Activated CD4-positive, alpha-beta T cell treated with anti-CD3 and anti-CD28 coated beads, Interleukin-2, amount 10 ng/mL, durations not matched to agents 24 days and 14 days (primary cell): Measurements from ENCODE around the gene RAPGEF2. TPM values are rescaled to one million over a fixed set of nuclear protein-coding genes. Genes with fewer than 3 reads are reported as not detected.
A peak's percentile ranks its signal among the peaks of the same experiment; 100 is the strongest.

ENCODE experiments used
- DNase-seq: peaks from one replicate; pipeline ENCODE4 v3.0.0; 2022
- H3K27ac Mint-ChIP-seq: one replicate; pipeline ENCODE4 v1.8.0; 2022; ENCODE audit warnings: mild to moderate bottlenecking, mixed read lengths
- H3K27me3 Mint-ChIP-seq: one replicate; pipeline ENCODE4 v1.8.0; 2022; ENCODE audit warnings: mixed read lengths
- H3K36me3 Mint-ChIP-seq: one replicate; pipeline ENCODE4 v1.8.0; 2022; ENCODE audit warnings: low read depth, mild to moderate bottlenecking, mixed read lengths
- H3K4me1 Mint-ChIP-seq: one replicate; pipeline ENCODE4 v1.8.0; 2021; ENCODE audit warnings: mixed read lengths
- H3K4me3 Mint-ChIP-seq: one replicate; pipeline ENCODE4 v1.8.0; 2022; ENCODE audit warnings: mild to moderate bottlenecking, moderate library complexity, mixed read lengths
- H3K9me3 Mint-ChIP-seq: one replicate; pipeline ENCODE4 v1.8.0; 2021; ENCODE audit warnings: mixed read lengths
- intact Hi-C: fragments of 100-400 bp; cut with micrococcal nuclease; formaldehyde crosslinking; loops from one replicate; pipeline ENCODE4 v1.15.1; 2023
- total RNA-seq: library from RNA; stranded (reverse); gene quantifications from 2 replicates; pipeline ENCODE4 v1.2.3, GENCODE V29; 2022

RAPGEF2 gene
- total RNA-seq, 1 donor from 2014 or later: 27.1 TPM

- H3K36me3 Mint-ChIP-seq: no peaks in the 10 kb centered on the region
- H3K27ac Mint-ChIP-seq: no peak overlapping the region
- no peaks in the 10 kb centered on the region for H3K27me3 Mint-ChIP-seq
- peaks cover 7% of the 10 kb centered on the region for H3K4me1 Mint-ChIP-seq
- no peak overlapping the region for H3K4me3 Mint-ChIP-seq
- intact Hi-C loops: no loop called here
- H3K9me3 Mint-ChIP-seq: no peaks in the 10 kb centered on the region
- DNase-seq: no peak
Observed at GRCh38 chr4:159188646-159189045, 85.8 kb downstream of the RAPGEF2 start.

- Mint-ChIP-seq H3K36me3 (peaks cover 2% of the 10 kb centered on the region), H3K27me3 (no peaks in the 10 kb centered on the region), H3K27ac (no peak overlapping the region), H3K4me3 (no peak overlapping the region), H3K4me1 (no peaks in the 10 kb centered on the region), H3K9me3 (no peaks in the 10 kb centered on the region)
- no peak for DNase-seq
- intact Hi-C loops: no loop called here
Observed at GRCh38 chr4:159190651-159191050, 87.8 kb downstream of the RAPGEF2 start.

GRCh38 chr4:159191989-159192388 lies 89.1 kb downstream of the RAPGEF2 start:
- H3K9me3 Mint-ChIP-seq: no peaks in the 10 kb centered on the region
- no peak for DNase-seq
- H3K27me3 Mint-ChIP-seq: no peaks in the 10 kb centered on the region
- H3K4me1 Mint-ChIP-seq: no peaks in the 10 kb centered on the region
- H3K36me3 Mint-ChIP-seq: peaks cover 2% of the 10 kb centered on the region
- no peak overlapping the region for H3K27ac Mint-ChIP-seq
- intact Hi-C loops: no loop called here
- no peak overlapping the region for H3K4me3 Mint-ChIP-seq

GRCh38 chr4:159193046-159193620 lies 90.3 kb downstream of the RAPGEF2 start:
- H3K9me3 Mint-ChIP-seq: no peaks in the 10 kb centered on the region
- intact Hi-C loops: no loop called here
- H3K4me1 Mint-ChIP-seq: peaks cover 4% of the 10 kb centered on the region
- no peak overlapping the region for H3K27ac Mint-ChIP-seq
- no peaks in the 10 kb centered on the region for H3K27me3 Mint-ChIP-seq
- no peak overlapping the region for H3K4me3 Mint-ChIP-seq
- DNase-seq: no peak
- H3K36me3 Mint-ChIP-seq: peaks cover 2% of the 10 kb centered on the region

- H3K9me3 Mint-ChIP-seq: no peaks in the 10 kb centered on the region
- peaks cover 4% of the 10 kb centered on the region for H3K4me1 Mint-ChIP-seq
- H3K27ac Mint-ChIP-seq: no peak overlapping the region
- intact Hi-C loops: no loop called here
- H3K36me3 Mint-ChIP-seq: peaks cover 2% of the 10 kb centered on the region
- DNase-seq: no peak
- H3K4me3 Mint-ChIP-seq: no peak overlapping the region
- no peaks in the 10 kb centered on the region for H3K27me3 Mint-ChIP-seq
Observed at GRCh38 chr4:159195361-159195769, 92.5 kb downstream of the RAPGEF2 start.

GRCh38 chr4:159197260-159197884 lies 94.5 kb downstream of the RAPGEF2 start:
- Mint-ChIP-seq H3K27me3 (no peaks in the 10 kb centered on the region), H3K36me3 (peaks cover 2% of the 10 kb centered on the region), H3K9me3 (no peaks in the 10 kb centered on the region), H3K4me1 (peaks cover 8% of the 10 kb centered on the region), H3K27ac (no peak overlapping the region), H3K4me3 (no peak overlapping the region)
- intact Hi-C loops: no loop called here
- no peak for DNase-seq

GRCh38 chr4:159197885-159198269 lies 95.0 kb downstream of the RAPGEF2 start:
- no peak for DNase-seq
- Mint-ChIP-seq H3K27ac (no peak overlapping the region), H3K4me3 (no peak overlapping the region), H3K27me3 (no peaks in the 10 kb centered on the region), H3K36me3 (peaks cover 2% of the 10 kb centered on the region), H3K9me3 (no peaks in the 10 kb centered on the region), H3K4me1 (peaks cover 11% of the 10 kb centered on the region)
- intact Hi-C loops: no loop called here

GRCh38 chr4:159199826-159200225 lies 96.9 kb downstream of the RAPGEF2 start:
- Mint-ChIP-seq H3K36me3 (no peaks in the 10 kb centered on the region), H3K27me3 (no peaks in the 10 kb centered on the region), H3K9me3 (no peaks in the 10 kb centered on the region), H3K4me3 (no peak overlapping the region), H3K27ac (no peak overlapping the region), H3K4me1 (peaks cover 23% of the 10 kb centered on the region)
- intact Hi-C loops: loop anchor here (5.0 to 10.0 kb wide), 2 partner anchors 247 to 945 kb away; no protein-coding TSS in a partner anchor
- no peak for DNase-seq

- Mint-ChIP-seq H3K4me1 (peaks cover 33% of the 10 kb centered on the region), H3K27me3 (no peaks in the 10 kb centered on the region), H3K4me3 (no peak overlapping the region), H3K27ac (no peak overlapping the region), H3K9me3 (no peaks in the 10 kb centered on the region), H3K36me3 (peaks cover 2% of the 10 kb centered on the region)
- intact Hi-C loops: loop anchor here (5.0 to 10.0 kb wide), 2 partner anchors 246 to 946 kb away; no protein-coding TSS in a partner anchor
- no peak for DNase-seq
Observed at GRCh38 chr4:159201168-159201567, 98.3 kb downstream of the RAPGEF2 start.

- peaks cover 7% of the 10 kb centered on the region for H3K36me3 Mint-ChIP-seq
- peaks cover 4% of the 10 kb centered on the region for H3K9me3 Mint-ChIP-seq
- H3K27ac Mint-ChIP-seq: no peak overlapping the region
- peaks cover 46% of the 10 kb centered on the region for H3K4me1 Mint-ChIP-seq
- no peak overlapping the region for H3K4me3 Mint-ChIP-seq
- DNase-seq: no peak
- no peaks in the 10 kb centered on the region for H3K27me3 Mint-ChIP-seq
- intact Hi-C loops: loop anchor here (5.0 to 10.0 kb wide), 2 partner anchors 243 to 950 kb away; no protein-coding TSS in a partner anchor
Observed at GRCh38 chr4:159204566-159204965, 101.7 kb downstream of the RAPGEF2 start.

- no peaks in the 10 kb centered on the region for H3K27me3 Mint-ChIP-seq
- peaks cover 4% of the 10 kb centered on the region for H3K9me3 Mint-ChIP-seq
- DNase-seq: no peak
- peak overlapping the region; percentile 63 for H3K4me3 Mint-ChIP-seq
- peaks cover 7% of the 10 kb centered on the region for H3K36me3 Mint-ChIP-seq
- H3K4me1 Mint-ChIP-seq: peaks cover 46% of the 10 kb centered on the region
- intact Hi-C loops: loop anchor here (5.0 to 10.0 kb wide), 3 partner anchors 37 to 951 kb away; partner anchors contain the start of gene FNIP2
- peak overlapping the region; percentile 83 for H3K27ac Mint-ChIP-seq
Observed at GRCh38 chr4:159205466-159205865, 102.6 kb downstream of the RAPGEF2 start.

GRCh38 chr4:159206427-159206871 lies 103.6 kb downstream of the RAPGEF2 start:
- Mint-ChIP-seq H3K27ac (peak overlapping the region; percentile 71), H3K27me3 (no peaks in the 10 kb centered on the region), H3K9me3 (peaks cover 4% of the 10 kb centered on the region), H3K4me1 (peaks cover 45% of the 10 kb centered on the region), H3K4me3 (peak overlapping the region; percentile 70), H3K36me3 (peaks cover 8% of the 10 kb centered on the region)
- intact Hi-C loops: loop anchor here (1.0 to 10.0 kb wide), 8 partner anchors 36 to 952 kb away; partner anchors contain the start of genes C4orf46, FNIP2, PPID and RAPGEF2
- peak; percentile 84 for DNase-seq

- peaks cover 34% of the 10 kb centered on the region for H3K4me1 Mint-ChIP-seq
- no peak overlapping the region for H3K4me3 Mint-ChIP-seq
- no peaks in the 10 kb centered on the region for H3K27me3 Mint-ChIP-seq
- peaks cover 11% of the 10 kb centered on the region for H3K36me3 Mint-ChIP-seq
- no peak overlapping the region for H3K27ac Mint-ChIP-seq
- peaks cover 4% of the 10 kb centered on the region for H3K9me3 Mint-ChIP-seq
- no peak for DNase-seq
- intact Hi-C loops: loop anchor here (5.0 to 10.0 kb wide), 3 partner anchors 33 to 954 kb away; partner anchors contain the start of gene FNIP2
Observed at GRCh38 chr4:159209249-159209648, 106.4 kb downstream of the RAPGEF2 start.

- intact Hi-C loops: no loop called here
Observed at GRCh38 chr4:159210975-159211374, 108.1 kb downstream of the RAPGEF2 start.

More at GRCh38 chr4:159210975-159211374, 108.1 kb downstream of the RAPGEF2 start:
- no peak overlapping the region for H3K4me3 Mint-ChIP-seq
- H3K36me3 Mint-ChIP-seq: peaks cover 9% of the 10 kb centered on the region
- DNase-seq: no peak
- H3K27ac Mint-ChIP-seq: no peak overlapping the region
- H3K9me3 Mint-ChIP-seq: peaks cover 4% of the 10 kb centered on the region
- no peaks in the 10 kb centered on the region for H3K27me3 Mint-ChIP-seq
- H3K4me1 Mint-ChIP-seq: peaks cover 22% of the 10 kb centered on the region
